HG03025 (cell line): ENCODE data around the gene GUCY2D.
"Not testable (repeated sequence)": the region's sequence is repeated elsewhere in the genome, so short reads cannot be mapped to it uniquely, and the experiment has no call there.

Experiments
- ATAC-seq: cut with Tn5 transposase; IDR thresholded peaks from one replicate; pipeline ENCODE4 v1.9.1; 2021; ENCODE audit warnings: mild to moderate bottlenecking, moderate library complexity; ENCODE audit not compliant: unreplicated experiment, low FRiP score

Gene GUCY2D

GRCh38 chr17:8001976-8002720, at the start of gene GUCY2D:
Gene GUCY2D, plus strand, starts transcription at chr17:8002615. Its CDS starts 433 bp downstream, at chr17:8003048.
- no peak for ATAC-seq

- ATAC-seq = not testable (repeated sequence)
Observed at GRCh38 chr17:7953266-7953665, 49.1 kb upstream of the GUCY2D start.

GRCh38 chr17:7955414-7956227, 46.8 kb upstream of the GUCY2D start:
- no peak for ATAC-seq

- ATAC-seq = no peak
Observed at GRCh38 chr17:7956228-7956965, 46.0 kb upstream of the GUCY2D start.

- no peak for ATAC-seq
Observed at GRCh38 chr17:7959503-7960253, 42.7 kb upstream of the GUCY2D start.

- ATAC-seq = no peak
Observed at GRCh38 chr17:7961421-7961820, 41.0 kb upstream of the GUCY2D start.

GRCh38 chr17:7967751-7968150, 34.7 kb upstream of the GUCY2D start:
- no peak for ATAC-seq

- no peak for ATAC-seq
Observed at GRCh38 chr17:7969433-7969832, 33.0 kb upstream of the GUCY2D start.

GRCh38 chr17:7971651-7972050, 30.8 kb upstream of the GUCY2D start:
- ATAC-seq = no peak

GRCh38 chr17:7972131-7972785, 30.2 kb upstream of the GUCY2D start:
- ATAC-seq = no peak

- no peak for ATAC-seq
Observed at GRCh38 chr17:7974638-7975131, 27.7 kb upstream of the GUCY2D start.

- ATAC-seq = no peak
Observed at GRCh38 chr17:7977039-7977438, 25.4 kb upstream of the GUCY2D start.

GRCh38 chr17:7977805-7978204, 24.6 kb upstream of the GUCY2D start:
- no peak for ATAC-seq

GRCh38 chr17:7982173-7982572, 20.2 kb upstream of the GUCY2D start:
- ATAC-seq = no peak

- ATAC-seq = no peak
Observed at GRCh38 chr17:7982666-7983065, 19.7 kb upstream of the GUCY2D start.

- no peak for ATAC-seq
Observed at GRCh38 chr17:7984904-7985303, 17.5 kb upstream of the GUCY2D start.

- no peak for ATAC-seq
Observed at GRCh38 chr17:7987112-7987893, 15.1 kb upstream of the GUCY2D start.

- no peak for ATAC-seq
Observed at GRCh38 chr17:7988750-7989178, 13.7 kb upstream of the GUCY2D start.
